ENCODE results near the gene DLG2. TPM values are rescaled to one million over a fixed set of nuclear protein-coding genes. Genes with fewer than 3 reads are reported as not detected.
"Not testable (repeated sequence)": the region's sequence is repeated elsewhere in the genome, so short reads cannot be mapped to it uniquely, and the experiment has no call there.

DLG2 gene
- total RNA-seq, 1 donor from 2014 or later: 0.43 TPM

GRCh38 chr11:85663080-85663752, 36.1 kb upstream of the DLG2 start:
- peak overlapping the region; percentile 99 for H3K27ac ChIP-seq
- peaks cover 4 to 16% of the 10 kb centered on the region in 2 donors for H3K36me3 ChIP-seq
- intact Hi-C loops (cut with DNase I): loop anchor here (10.0 kb wide), 3 partner anchors 192 to 642 kb away; partner anchors contain the start of genes CCDC83, HIKESHI and PICALM
- DNase-seq (ENCODE audit: low spot score in 2 of 2): no peak
- TF ChIP-seq CTCF (IDR thresholded peaks at IDR 0.05): no peak
- H3K27me3 ChIP-seq: no peaks in the 10 kb centered on the region
- no peaks in the 10 kb centered on the region for H3K9me3 ChIP-seq
- peak overlapping the region; percentile 74 to 90 for H3K4me3 ChIP-seq
- peaks cover 0 to 25% of the 10 kb centered on the region in 2 donors for H3K4me1 ChIP-seq

GRCh38 chr11:85661972-85662664, 35.0 kb upstream of the DLG2 start:
- Histone ChIP-seq H3K27ac (no peak overlapping the region), H3K4me1 (peaks cover 0 to 27% of the 10 kb centered on the region in 2 donors)
- intact Hi-C loops (cut with DNase I): loop anchor here (10.0 kb wide), 3 partner anchors 193 to 643 kb away; partner anchors contain the start of genes CCDC83, HIKESHI and PICALM

GRCh38 chr11:85658180-85658579, 31.0 kb upstream of the DLG2 start:
- Histone ChIP-seq H3K9me3 (no peaks in the 10 kb centered on the region), H3K4me1 (peaks cover 0 to 27% of the 10 kb centered on the region in 2 donors), H3K36me3 (peaks cover 7 to 58% of the 10 kb centered on the region in 2 donors)

More at GRCh38 chr11:85661972-85662664, 35.0 kb upstream of the DLG2 start:
- Histone ChIP-seq H3K9me3 (no peaks in the 10 kb centered on the region), H3K36me3 (peaks cover 4 to 23% of the 10 kb centered on the region in 2 donors), H3K4me3 (peak overlapping the region; percentile 74 to 90), H3K27me3 (no peaks in the 10 kb centered on the region)
- DNase-seq (ENCODE audit: low spot score in 2 of 2): no peak
- no peak for TF ChIP-seq CTCF (IDR thresholded peaks at IDR 0.05)

GRCh38 chr11:85656777-85657176, 29.6 kb upstream of the DLG2 start:
- no peaks in the 10 kb centered on the region for H3K9me3 ChIP-seq
- no peak overlapping the region for H3K4me3 ChIP-seq
- DNase-seq (ENCODE audit: low spot score in 2 of 2): no peak
- no peaks in the 10 kb centered on the region for H3K27me3 ChIP-seq
- no peak overlapping the region for H3K27ac ChIP-seq
- intact Hi-C loops (cut with DNase I): no loop called here
- TF ChIP-seq CTCF (IDR thresholded peaks at IDR 0.05): no peak
- H3K4me1 ChIP-seq: peaks cover 0 to 15% of the 10 kb centered on the region in 2 donors
- H3K36me3 ChIP-seq: peaks cover 7 to 55% of the 10 kb centered on the region in 2 donors

More at GRCh38 chr11:85658180-85658579, 31.0 kb upstream of the DLG2 start:
- Histone ChIP-seq H3K4me3 (no peak overlapping the region), H3K27me3 (no peaks in the 10 kb centered on the region), H3K27ac (no peak overlapping the region)
- no peak for TF ChIP-seq CTCF (IDR thresholded peaks at IDR 0.05)
- DNase-seq (ENCODE audit: low spot score in 2 of 2): no peak
- intact Hi-C loops (cut with DNase I): no loop called here

- intact Hi-C loops (cut with DNase I); H3K9me3 ChIP-seq; H3K4me3 ChIP-seq; DNase-seq (ENCODE audit: low spot score in 2 of 2); H3K27ac ChIP-seq; H3K27me3 ChIP-seq; H3K4me1 ChIP-seq: not testable (repeated sequence)
- peaks cover 3 to 45% of the 10 kb centered on the region in 2 donors for H3K36me3 ChIP-seq
Measured at GRCh38 chr11:85654343-85654742, 27.2 kb upstream of the DLG2 start.
